HTR-8/SVneo (cell line): ENCODE measurements around the gene TAS2R42.

Source experiments
- DNase-seq: peaks from one replicate; pipeline ENCODE4 v3.0.0; 2011; ENCODE audit warnings: low spot score, mixed read lengths; ENCODE audit not compliant: insufficient read length
- FAIRE-seq: peaks from 2 replicates; lab custom pipeline; 2011; peaks lifted over from hg19 to GRCh38; lab: Jason Lieb, UNC

TAS2R42 gene, protein sequence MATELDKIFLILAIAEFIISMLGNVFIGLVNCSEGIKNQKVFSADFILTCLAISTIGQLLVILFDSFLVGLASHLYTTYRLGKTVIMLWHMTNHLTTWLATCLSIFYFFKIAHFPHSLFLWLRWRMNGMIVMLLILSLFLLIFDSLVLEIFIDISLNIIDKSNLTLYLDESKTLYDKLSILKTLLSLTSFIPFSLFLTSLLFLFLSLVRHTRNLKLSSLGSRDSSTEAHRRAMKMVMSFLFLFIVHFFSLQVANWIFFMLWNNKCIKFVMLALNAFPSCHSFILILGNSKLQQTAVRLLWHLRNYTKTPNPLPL

DNA sequence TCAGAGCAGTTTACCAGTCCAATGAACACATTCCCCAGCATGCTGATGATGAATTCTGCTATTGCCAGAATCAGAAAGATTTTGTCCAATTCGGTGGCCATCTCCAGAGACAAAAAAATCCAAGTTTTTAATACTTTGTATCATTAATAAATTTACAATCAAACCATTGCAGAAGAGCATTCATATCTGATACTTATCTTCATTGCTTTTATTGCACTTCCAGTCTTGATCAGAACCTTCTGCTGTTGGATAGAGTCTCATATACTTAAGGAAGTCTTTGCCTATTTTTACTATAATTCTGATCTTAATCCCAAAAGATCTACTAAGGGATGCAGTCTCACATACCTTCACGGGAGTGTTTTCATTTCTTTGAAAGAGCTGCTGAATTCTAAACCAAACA lies at the start of gene TAS2R42:
Gene TAS2R42 (minus strand): TSS at position 101 of the 400 bp plus-strand sequence. CDS start 0 bp downstream, at position 101.
- FAIRE-seq (no peak), DNase-seq (no peak)

DNA sequence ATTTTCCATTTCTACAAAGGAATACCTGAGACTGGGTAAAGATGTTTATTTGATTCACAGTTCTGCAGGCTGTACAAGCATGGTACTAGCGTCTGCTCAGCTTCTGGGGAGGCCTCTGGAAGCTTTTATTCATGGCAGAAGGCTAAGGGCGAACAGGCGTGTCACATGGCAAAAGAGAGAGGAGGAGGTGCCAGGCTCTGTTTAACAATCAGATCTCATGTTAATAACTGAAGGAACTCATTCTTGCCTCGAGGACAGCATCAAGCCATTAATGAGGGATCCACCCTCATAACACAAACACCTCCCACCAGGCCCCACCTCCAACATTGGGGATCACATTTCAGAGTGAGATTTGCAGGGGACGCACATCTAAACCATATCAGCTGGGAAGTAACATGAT lies 46.8 kb upstream of the TAS2R42 start:
- DNase-seq (no peak), FAIRE-seq (no peak)

DNA sequence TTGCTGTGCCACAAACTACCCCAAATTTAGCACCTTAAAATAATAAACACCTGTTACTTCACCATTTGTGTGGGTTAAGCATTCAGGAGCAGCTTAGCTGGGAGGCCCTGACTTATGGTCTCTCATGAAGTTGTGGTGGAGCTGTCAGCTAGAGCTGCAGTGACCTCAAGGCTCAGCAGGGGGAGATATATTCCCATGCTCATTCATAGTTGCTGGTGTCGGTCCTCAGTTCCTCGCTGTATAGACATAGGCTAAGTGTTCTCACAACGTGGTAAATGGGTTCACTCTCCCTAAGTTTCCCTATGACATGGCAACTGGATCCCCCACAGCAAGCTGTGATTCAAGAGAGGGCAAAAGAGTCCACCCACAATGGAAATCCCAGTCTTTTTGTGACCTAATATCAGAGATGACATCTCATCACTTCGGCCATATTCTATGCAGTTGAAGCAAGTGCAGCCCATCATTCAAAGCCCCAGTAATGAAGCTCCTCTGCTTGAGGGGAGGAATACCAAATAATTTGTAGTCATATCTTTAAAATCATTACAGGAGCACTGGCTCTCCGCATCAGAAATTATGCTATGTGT lies 41.7 kb upstream of the TAS2R42 start:
- DNase-seq (peak; percentile 9), FAIRE-seq (peak; percentile 54)

DNA sequence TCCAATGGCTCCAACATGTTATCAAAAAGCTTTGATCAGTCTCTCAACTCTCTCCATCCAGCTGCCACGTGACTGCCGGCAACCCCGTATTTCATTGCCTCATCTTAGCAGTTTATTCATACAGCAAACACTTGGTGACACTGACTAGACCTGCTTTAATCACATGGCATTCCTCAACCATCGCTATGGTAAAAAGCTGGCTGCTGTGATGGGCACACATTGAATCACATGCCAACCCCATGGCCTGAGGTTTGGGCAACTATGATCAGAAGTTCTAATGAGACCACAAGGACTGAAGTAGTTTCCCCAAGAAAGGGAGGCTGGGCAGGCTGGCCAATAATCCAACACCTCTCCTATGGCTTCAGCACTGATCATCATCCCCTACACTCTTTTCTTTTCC lies 40.6 kb upstream of the TAS2R42 start:
- FAIRE-seq (no peak), DNase-seq (no peak)

DNA sequence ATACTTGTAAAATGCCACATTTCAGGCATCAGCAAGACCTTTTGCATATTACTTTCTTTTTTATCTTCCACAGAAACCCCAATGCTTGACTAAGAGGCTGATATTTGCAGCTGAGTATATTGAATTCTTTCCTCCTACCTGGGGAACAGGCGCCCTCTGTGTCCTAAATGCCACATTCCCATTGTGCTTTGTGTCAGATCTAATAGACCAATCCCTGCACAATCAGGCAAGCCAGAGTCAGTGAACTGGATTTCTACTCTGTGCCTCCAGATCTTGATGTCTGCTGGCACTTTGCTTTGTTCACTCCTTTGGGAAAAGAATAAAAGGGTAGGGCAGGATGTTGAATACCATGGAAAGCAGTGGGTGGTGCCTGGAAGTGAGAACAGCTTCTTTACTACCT lies 22.4 kb upstream of the TAS2R42 start:
- no peak for FAIRE-seq
- DNase-seq = no peak

DNA sequence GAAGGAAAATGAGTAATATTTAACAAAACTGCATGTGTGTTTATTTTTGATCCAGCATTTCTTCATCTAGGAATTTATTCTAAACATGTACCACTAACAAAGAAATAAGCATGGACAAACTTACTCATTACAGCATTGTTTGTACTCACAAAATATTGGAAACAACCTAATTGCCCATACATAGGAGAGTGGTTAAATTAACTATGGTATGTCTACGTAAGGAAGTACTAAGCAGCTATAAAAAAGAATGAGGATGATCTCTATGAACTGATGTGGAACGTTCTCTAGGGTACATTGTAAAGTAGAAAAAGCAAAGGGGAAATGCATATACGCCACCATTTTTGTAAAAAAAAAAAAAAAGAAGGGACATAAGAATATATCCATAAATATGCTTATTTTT lies 17.4 kb upstream of the TAS2R42 start:
- FAIRE-seq (no peak), DNase-seq (no peak)

DNA sequence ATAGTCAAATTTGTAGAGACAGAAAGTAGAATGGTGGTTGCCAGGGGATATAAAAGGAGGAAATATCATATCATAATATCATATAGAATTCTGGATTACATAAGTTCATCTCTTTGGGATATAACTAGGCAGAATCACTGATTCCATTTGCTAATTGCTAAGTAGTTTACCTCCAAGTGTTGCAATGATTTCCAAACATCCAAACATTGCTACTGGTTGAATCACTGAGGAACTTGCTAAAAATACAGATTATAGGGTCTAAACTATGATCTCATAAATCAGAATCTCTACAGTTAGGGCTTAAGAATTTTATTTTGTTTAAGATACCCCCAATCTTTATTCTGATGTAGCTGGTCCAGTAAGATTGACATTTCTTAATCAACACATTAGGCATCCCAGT lies 16.1 kb upstream of the TAS2R42 start:
- no peak for FAIRE-seq

DNA sequence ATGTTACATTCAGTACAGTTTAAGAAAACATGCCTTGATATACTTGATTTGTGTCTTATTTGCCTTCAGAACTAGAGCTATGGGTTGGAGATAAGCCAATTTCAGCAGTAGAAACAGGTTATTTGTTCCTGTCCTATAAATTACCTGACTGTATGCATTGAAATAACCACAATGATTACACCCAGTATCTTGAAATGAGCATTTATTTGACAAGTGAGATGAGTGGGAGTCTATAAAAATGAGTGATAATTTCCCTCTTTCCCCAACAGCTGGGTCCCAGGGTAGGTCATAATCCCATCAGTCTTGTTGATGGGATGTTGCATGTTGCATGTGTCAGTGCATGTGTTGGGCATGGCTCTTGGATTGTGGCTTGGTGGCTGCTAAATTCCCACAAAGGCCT lies 3.7 kb downstream of the TAS2R42 start:
- FAIRE-seq = no peak

More for the DNA sequence above, 16.1 kb upstream of the TAS2R42 start:
- DNase-seq = no peak

DNA sequence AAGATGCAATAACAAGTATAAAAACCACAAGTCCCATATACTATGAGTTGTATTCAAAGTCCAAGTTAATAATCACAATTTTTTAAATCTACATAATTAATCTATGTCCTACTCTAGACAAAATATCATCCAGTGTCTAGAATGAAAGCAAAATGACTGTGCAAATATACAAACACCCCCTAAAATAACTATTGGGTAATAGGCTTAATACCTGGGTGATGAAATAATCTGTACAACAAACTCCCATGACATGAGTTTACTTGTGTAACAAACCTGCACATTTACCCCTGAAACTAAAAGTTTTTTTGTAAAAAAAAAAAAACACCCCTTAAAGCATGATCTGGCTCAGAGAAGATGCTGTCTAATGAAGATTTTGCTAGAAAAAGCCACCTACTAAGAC lies 4.2 kb downstream of the TAS2R42 start:
- no peak for FAIRE-seq
- no peak for DNase-seq

More for the DNA sequence above, 3.7 kb downstream of the TAS2R42 start:
- no peak for DNase-seq

DNA sequence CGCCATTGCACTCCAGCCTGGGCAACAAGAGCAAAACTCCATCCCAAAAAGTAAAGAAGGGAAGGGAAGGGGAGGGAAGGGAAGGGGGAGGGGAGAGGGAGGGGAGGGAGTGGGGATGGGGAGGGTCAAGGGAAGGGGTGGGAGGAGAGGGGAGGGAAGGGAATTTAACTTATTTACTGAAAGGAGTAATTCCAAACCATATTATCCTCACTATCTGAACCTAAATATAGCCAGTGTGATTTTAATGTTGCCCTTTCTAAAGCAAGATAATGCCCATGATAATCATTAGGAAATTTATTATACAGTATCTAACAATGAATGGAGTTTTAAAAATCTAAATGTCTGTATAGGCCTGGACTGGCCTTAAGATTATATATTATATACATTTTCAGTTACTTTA lies 8.5 kb downstream of the TAS2R42 start:
- FAIRE-seq (no peak), DNase-seq (no peak)

DNA sequence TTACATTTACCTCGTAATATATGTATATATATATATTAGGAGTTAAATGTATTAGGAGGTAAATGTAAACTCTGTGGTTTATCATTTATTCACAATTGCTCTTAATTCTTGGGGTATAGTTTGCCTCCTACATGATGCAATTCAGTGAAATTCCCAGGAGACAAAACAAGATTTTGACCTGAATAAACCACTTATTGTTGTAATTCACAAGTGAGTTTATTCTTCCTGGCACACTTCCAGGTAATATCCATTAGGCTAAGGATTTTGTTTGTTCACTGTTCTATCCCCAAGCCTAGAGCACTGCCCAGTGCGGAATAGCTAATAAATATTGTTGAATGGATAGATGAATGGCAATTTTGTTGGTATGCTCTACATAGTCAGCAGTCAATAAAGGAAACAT lies 12.7 kb downstream of the TAS2R42 start:
- no peak for FAIRE-seq

DNA sequence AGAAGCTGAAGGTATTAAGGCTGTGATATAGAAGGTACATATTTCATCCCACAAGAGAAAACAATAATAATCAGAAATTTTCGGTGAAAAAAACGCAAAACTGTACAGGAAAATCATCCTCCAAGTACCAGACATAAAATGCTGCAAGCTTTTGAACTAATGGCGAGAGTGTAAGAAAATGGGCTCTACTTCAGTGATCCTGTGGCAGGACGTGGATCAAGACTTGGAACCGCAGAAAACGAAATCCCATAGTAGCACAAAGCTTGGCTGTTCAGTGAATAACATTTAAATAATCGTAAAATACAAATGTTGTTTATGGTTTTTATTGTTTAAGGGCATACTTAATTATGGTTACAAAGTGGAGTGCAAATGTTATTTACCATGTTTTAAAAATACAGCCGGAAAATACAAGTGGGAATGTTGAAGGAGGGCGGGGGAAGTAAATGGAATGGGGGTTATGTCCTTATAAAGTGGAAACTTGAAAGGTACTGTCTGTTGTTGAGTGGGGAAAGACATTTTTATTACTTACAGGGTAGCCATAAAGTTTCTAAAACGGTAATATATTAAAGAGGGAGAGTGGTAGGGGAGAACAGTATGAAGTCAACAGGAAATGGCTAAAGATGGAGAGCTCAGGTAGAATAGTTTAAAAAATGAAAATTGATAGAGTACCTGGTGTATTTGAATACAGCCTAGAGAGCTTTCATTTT lies 14.6 kb downstream of the TAS2R42 start:
- FAIRE-seq (no peak), DNase-seq (peak; percentile 3)

More for the DNA sequence above, 12.7 kb downstream of the TAS2R42 start:
- DNase-seq = no peak

DNA sequence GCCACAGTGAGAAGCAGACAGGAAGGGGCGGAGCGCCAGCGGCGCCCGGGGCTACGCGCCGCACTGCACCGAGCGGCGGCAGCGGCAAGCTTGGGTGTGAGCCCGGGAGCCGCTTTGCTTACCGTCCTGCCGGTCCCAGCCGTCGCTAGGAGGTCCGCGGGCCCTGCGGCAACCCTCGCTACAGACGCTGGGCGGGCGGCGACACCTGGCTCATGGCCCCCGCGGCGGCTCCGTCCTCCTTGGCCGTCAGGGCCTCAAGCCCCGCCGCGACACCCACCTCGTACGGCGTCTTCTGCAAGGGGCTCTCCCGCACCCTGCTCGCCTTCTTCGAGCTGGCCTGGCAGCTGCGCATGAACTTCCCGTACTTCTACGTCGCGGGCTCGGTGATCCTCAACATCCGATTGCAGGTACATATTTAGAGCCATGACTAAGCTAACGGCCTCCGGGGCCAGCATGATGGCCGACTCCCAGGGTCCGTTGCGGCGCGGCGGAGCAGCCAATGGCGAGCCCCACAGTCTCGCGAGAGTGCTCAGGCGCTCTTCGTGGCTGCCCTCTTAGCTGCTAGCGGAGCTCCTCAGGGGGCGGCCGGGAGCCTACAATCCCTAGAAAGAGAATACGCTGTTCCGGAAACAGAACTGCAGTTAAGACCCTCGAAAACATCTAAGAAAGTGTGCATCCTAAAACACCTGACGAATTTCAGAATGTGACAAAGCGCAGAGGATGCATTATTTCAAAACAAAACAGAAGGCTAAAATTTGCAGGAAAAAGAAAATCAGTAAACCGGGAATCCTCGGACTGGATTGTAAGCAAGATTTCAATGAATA lies 15.4 kb downstream of the TAS2R42 start, which contains the start of gene SMIM10L1:
Gene SMIM10L1 (plus strand): TSS at position 50 of the 824 bp plus-strand sequence. CDS start 163 bp downstream, at position 213.
- peak; percentile 87 for DNase-seq
- FAIRE-seq = peak; percentile 92

DNA sequence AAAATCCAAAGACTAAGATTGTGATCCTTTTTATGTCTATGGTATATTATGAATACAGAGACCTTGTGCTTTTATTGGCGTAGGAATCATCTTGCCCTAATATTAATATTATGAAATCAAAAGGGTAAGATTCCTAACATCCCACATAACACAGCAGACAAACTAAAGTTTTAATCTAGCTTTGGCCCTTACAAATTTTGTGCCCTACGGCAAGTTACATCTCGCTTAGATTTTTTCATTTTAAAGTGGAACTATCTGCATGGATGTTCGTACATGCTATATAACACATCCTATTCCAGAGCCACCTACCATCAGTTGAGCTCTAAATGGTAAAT lies 16.0 kb downstream of the TAS2R42 start:
- DNase-seq = no peak
- FAIRE-seq = peak; percentile 70

DNA sequence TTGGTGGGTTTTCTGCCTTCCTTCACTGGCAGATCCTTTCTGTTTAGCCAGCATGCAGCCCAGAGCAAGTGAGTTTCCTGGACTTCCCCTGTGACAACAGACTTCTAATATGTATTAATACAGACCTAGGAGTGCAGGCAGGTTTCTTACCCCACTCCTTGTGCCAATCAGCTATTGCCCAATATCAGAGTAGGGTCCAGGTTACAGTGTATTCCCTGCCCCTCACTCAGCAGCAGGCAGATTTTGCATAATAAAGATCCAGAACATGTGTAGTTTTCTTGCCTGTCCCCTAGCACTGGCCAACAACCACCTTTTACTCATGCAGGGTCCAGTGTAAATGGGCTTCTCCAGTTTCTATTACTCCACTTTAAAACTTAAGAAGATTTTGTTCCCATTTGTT lies 20.4 kb downstream of the TAS2R42 start:
- no peak for FAIRE-seq

DNA sequence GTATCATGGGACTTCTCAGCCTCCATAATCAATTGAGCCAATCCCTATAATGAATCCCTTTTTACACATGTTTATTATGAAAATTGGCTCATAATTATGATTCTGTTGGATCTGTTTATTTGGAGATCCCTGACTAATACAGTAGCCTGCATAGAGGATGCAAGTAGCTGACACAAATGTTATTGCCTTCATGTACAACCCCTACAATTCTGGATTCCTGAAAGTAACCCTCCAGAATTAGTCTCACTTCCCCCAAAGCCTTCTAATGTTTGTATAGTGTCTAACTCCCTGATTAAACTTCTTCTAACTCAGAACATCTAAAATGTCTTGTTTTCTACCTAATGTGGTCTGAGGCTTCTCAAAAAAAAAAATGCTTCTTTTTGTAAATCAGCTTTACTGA lies 22.4 kb downstream of the TAS2R42 start:
- FAIRE-seq (no peak), DNase-seq (no peak)

More for the DNA sequence above, 20.4 kb downstream of the TAS2R42 start:
- DNase-seq = no peak

DNA sequence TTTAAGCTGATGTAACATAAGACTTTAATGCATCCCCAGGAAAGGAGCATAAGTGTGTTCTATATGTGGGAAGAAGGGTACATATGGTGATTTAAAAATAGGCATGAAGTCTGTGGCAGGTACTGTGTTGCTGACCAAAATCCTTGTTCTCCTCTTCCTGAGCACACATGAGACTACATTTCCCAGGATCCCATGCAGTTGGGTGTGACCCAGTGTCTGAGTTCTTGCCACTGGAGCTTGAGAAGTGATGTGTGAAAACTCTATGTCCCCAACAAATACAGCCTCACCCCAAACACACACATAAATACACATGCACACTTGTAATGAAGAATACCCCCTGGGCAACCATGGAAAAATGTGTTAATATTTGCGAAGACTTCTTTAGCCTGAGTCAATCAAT lies 24.2 kb downstream of the TAS2R42 start:
- FAIRE-seq (no peak), DNase-seq (no peak)

DNA sequence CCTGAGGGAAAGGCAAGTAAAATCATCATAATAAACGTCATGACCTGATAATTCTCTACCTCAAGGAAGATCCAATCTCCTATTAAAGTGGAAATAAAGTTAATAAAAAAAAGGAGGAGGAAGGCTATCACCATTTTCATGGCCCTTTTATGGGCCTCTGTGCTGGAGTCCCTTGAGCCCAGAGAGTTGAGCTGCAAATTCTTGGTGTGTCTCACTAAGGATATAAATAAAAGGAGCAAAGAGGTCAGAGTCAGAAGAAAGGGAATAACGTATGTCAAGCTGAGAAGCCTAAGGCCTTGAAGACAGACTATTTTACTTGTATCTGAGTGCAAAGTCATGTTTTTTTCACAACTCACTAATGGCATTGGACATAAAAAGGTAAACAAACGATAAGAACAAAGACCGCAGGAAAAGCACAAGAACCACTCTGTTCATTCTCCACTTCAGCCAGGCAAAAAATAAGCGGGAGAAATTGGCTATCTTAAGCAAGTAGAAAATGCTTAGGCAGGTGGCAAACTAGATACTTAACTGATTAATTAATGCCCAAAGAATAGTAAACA lies 27.8 kb downstream of the TAS2R42 start:
- DNase-seq = no peak
- no peak for FAIRE-seq

DNA sequence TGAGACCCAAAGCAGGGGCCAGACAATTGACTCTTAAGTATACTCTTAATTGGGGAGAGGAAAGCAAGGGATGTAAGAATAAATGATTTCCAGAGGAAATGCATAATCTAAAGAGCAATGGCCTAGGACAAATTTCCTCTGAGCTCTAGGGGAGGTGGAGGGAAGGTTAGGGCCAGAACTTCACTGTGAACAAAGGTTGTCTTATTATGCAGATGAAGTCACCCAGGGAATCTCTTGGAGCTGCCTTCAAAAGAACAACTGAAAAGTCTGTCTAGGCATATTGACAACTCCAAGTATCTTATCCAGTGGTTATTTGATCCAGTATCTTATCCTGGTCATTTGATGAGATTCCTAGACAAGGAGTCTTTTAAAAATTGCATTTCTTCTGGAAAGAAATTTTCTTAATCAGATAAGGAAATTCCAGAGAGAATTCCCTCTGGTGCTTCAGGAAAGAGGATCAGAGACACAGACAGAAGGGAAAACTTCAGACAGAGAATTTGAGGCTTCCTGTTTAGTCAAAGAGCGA lies 32.3 kb downstream of the TAS2R42 start:
- no peak for DNase-seq

DNA sequence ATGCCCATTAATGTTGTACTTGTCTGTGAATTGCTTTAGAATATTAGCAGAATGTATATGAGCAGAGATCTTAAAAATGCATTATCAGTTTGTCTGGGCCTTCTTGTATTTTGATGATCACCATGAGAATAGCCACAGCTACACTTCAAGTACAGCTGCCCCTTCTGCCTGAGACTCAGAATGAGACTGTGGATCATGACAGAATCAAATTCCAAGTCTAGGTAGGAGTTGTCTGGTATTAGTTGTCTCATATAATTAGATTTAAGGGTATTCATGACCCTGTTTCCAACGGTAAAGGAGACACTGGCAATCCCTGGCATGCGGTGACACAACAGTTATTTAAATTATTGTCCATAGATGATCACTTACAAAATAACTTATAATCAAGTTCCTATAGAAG lies 34.0 kb downstream of the TAS2R42 start:
- FAIRE-seq = no peak
- no peak for DNase-seq

More for the DNA sequence above, 32.3 kb downstream of the TAS2R42 start:
- FAIRE-seq = no peak
